ENCODE measurements around the gene KMT2A. TPM values are rescaled to one million over a fixed set of nuclear protein-coding genes. Genes with fewer than 3 reads are reported as not detected.

KMT2A gene
- total and polyA plus RNA-seq, 2 donors: 11.4 to 17.7 TPM

DNA sequence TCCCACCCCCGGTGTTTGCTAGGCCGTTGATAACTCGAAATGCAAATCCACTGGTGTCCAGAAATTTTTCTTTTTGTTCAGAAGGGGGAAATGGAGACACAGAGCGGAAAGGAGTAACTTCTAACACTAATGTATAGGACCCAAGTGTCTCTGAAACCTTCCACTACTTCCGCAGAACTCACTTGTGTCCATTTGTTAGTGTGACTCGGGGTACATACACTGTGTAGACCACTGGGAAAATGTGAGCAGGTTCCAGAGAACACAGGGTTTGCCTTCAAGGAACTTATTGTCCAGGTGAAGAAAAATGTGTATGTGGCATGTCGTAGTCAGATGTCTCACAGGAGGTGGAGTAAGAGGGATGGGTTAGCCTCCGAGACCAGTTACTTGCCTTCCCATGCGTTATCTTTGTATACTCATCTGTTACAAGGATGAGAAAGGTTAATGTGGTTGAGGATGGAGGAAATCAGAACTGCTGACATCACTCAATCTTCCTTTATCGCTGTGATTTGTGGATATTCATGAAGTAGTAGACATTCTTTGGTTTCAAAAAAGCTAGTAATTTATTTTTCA is 136.8 kb downstream of the KMT2A start:
- Histone ChIP-seq H3K27me3 (ENCODE audit: control insufficient read depth in 2 of 2, insufficient read depth in 1 of 2, low read length in 1 of 2) (no peaks in the 10 kb centered on the region), H3K4me1 (ENCODE audit: control insufficient read depth in 2 of 2, insufficient read depth in 2 of 2, low read length in 2 of 2) (peaks cover 2 to 11% of the 10 kb centered on the region in 2 donors), H3K4me3 (ENCODE audit: low read length in 2 of 2) (peak overlapping the region; percentile 83 to 100), H3K27ac (ENCODE audit: low read depth in 1 of 2, low read length in 1 of 2) (peak overlapping the region; percentile 92 to 98), H3K36me3 (ENCODE audit: control insufficient read depth in 2 of 2, insufficient read depth in 2 of 2, low read length in 1 of 2) (peaks cover 2 to 7% of the 10 kb centered on the region in 2 donors), H3K9me3 (ENCODE audit: control insufficient read depth in 2 of 2, insufficient read depth in 1 of 2, low read length in 1 of 2) (no peaks in the 10 kb centered on the region)
- WGBS: 7% methylated on average over 10 of the region's 10 CpGs
- peak in 8 of 9 donors; percentile 6 to 54 (median 20) for DNase-seq (ENCODE audit: low read depth in 6 of 9, low spot score in 9 of 9)

DNA sequence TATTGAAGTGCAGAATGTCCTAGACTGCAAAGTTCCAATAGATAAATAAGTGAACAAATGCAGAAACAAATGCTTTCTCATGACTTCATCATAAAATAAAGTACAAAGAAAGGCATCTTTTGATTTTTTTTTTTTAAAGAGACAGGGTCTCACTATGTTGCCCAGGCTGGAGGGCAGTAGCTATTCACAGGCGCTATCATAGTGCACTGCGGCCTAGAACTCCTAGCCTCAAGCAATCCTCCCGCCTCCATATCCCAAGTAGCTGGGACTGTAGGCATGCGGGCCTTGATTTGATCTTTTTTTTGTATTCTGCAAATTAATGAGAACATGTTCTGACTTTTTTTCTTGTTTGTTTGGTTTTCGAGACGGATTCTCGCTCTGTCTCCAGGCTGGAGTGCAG is 138.3 kb downstream of the KMT2A start:
- H3K27ac ChIP-seq (ENCODE audit: low read depth in 1 of 2, low read length in 1 of 2): no peak overlapping the region
- H3K9me3 ChIP-seq (ENCODE audit: control insufficient read depth in 2 of 2, insufficient read depth in 1 of 2, low read length in 1 of 2): no peaks in the 10 kb centered on the region
- no peak overlapping the region for H3K4me3 ChIP-seq (ENCODE audit: low read length in 2 of 2)
- H3K4me1 ChIP-seq (ENCODE audit: control insufficient read depth in 2 of 2, insufficient read depth in 2 of 2, low read length in 2 of 2): peaks cover 2 to 11% of the 10 kb centered on the region in 2 donors
- H3K27me3 ChIP-seq (ENCODE audit: control insufficient read depth in 2 of 2, insufficient read depth in 1 of 2, low read length in 1 of 2): no peaks in the 10 kb centered on the region
- DNase-seq (ENCODE audit: low read depth in 6 of 9, low spot score in 9 of 9): no peak
- 98% methylated on average over 7 of the region's 7 CpGs for whole genome bisulfite sequencing
- peaks cover 2 to 7% of the 10 kb centered on the region in 2 donors for H3K36me3 ChIP-seq (ENCODE audit: control insufficient read depth in 2 of 2, insufficient read depth in 2 of 2, low read length in 1 of 2)

Other genes starting within 250 kb of the KMT2A start
- 58.8 TPM for gene JAML, start 211.5 kb upstream of the KMT2A start, total RNA-seq
- 39.7 TPM for gene JAML, start 211.5 kb upstream of the KMT2A start, polyA plus RNA-seq
- gene MPZL3, start 184.1 kb upstream of the KMT2A start, total RNA-seq: 3.9 TPM
- 7.0 TPM for gene MPZL3, start 184.1 kb upstream of the KMT2A start, polyA plus RNA-seq
- 18.1 TPM for gene MPZL2, start 172.2 kb upstream of the KMT2A start, total RNA-seq
- gene MPZL2, start 172.2 kb upstream of the KMT2A start, polyA plus RNA-seq: 47.7 TPM
- 203 TPM for gene CD3E, start 131.8 kb upstream of the KMT2A start, total RNA-seq
- 328 TPM for gene CD3E, start 131.8 kb upstream of the KMT2A start, polyA plus RNA-seq
- gene CD3D, start 93.8 kb upstream of the KMT2A start, total RNA-seq: 1,261 TPM
- 501 TPM for gene CD3D, start 93.8 kb upstream of the KMT2A start, polyA plus RNA-seq
- gene CD3G, start 92.1 kb upstream of the KMT2A start, total RNA-seq: 227 TPM
- gene CD3G, start 92.1 kb upstream of the KMT2A start, polyA plus RNA-seq: 32.0 TPM
- 22.2 TPM for gene UBE4A, start 76.9 kb upstream of the KMT2A start, total RNA-seq
- 40.6 TPM for gene UBE4A, start 76.9 kb upstream of the KMT2A start, polyA plus RNA-seq
- gene ATP5MG, start 34.9 kb upstream of the KMT2A start, total RNA-seq: 452 TPM
- gene ATP5MG, start 34.9 kb upstream of the KMT2A start, polyA plus RNA-seq: 371 TPM
- 0.19 TPM for gene TTC36, start 91.0 kb downstream of the KMT2A start, total RNA-seq
- not detected for gene TTC36, start 91.0 kb downstream of the KMT2A start, polyA plus RNA-seq
- 4.2 TPM for gene TMEM25, start 94.7 kb downstream of the KMT2A start, total RNA-seq
- 11.0 TPM for gene TMEM25, start 94.7 kb downstream of the KMT2A start, polyA plus RNA-seq
- gene IFT46, start 129.4 kb downstream of the KMT2A start, total RNA-seq: 21.0 TPM
- gene IFT46, start 129.4 kb downstream of the KMT2A start, polyA plus RNA-seq: 29.2 TPM
- 61.4 TPM for gene ARCN1, start 135.9 kb downstream of the KMT2A start, total RNA-seq
- gene ARCN1, start 135.9 kb downstream of the KMT2A start, polyA plus RNA-seq: 75.9 TPM
- gene PHLDB1, start 171.1 kb downstream of the KMT2A start, total RNA-seq: 4.0 TPM
- 14.0 TPM for gene PHLDB1, start 171.1 kb downstream of the KMT2A start, polyA plus RNA-seq
- gene TREH, start 243.2 kb downstream of the KMT2A start, total RNA-seq: not detected
- 0.39 TPM for gene TREH, start 243.2 kb downstream of the KMT2A start, polyA plus RNA-seq